PC-9 (cell line): Measurements from ENCODE around the gene PABPN1L. TPM values are rescaled to one million over a fixed set of nuclear protein-coding genes. Genes with fewer than 3 reads are reported as not detected.

Experiments used
- BruUV-seq: library from RNA; stranded (reverse); fragments of 400-500 nt; replicated peaks from 2 replicates; lab custom pipeline; 2021; lab: Mats Ljungman, UMichigan
- CTCF ChIA-PET: fragments of 300-600 bp; sonication (Branson Sonifier 250); formaldehyde crosslinking; loops from one replicate; lab custom pipeline; 2022; ENCODE audit warnings: antibody characterized with exemption; lab: Charles Lee
- POLR2A ChIA-PET: fragments of 300-600 bp; sonication (Branson Sonifier 250); formaldehyde crosslinking; loops from one replicate; lab custom pipeline; 2022; ENCODE audit warnings: antibody characterized with exemption; ENCODE audit not compliant: unreplicated experiment; lab: Charles Lee
- DNase-seq, 2 experiments: peaks; one replicate each; pipeline versions ENCODE4 v3.0.0 to v3.0.0-alpha.2; 2015 to 2022; ENCODE audit warnings: mixed read lengths in 1 of 2
- H2AFZ ChIP-seq: fragments of 200-600 bp; sonication (generic); 2 replicates; pipeline ENCODE4 v1.8.1; 2017; ENCODE audit warnings: antibody characterized with exemption
- H3F3A ChIP-seq: fragments of 200-600 bp; sonication (generic); 2 replicates; pipeline ENCODE4 v1.8.1; 2017; ENCODE audit warnings: antibody characterized with exemption, mild to moderate bottlenecking, low read depth; ENCODE audit not compliant: insufficient read depth
- H3K27ac ChIP-seq: fragments of 200-600 bp; sonication (generic); 2 replicates; pipeline ENCODE4 v1.6.1; 2016; ENCODE audit warnings: mixed run types
- H3K27me3 ChIP-seq: fragments of 200-600 bp; sonication (generic); 2 replicates; pipeline ENCODE4 v1.6.1; 2016; ENCODE audit warnings: low read depth, mixed run types; ENCODE audit not compliant: insufficient read depth
- H3K36me3 ChIP-seq: fragments of 200-600 bp; sonication (generic); 2 replicates; pipeline ENCODE4 v1.6.1; 2016; ENCODE audit warnings: low read depth, mixed run types
- H3K4me1 ChIP-seq: fragments of 200-600 bp; sonication (generic); replicated peaks from 2 replicates; pipeline ENCODE4 v1.6.1; 2016; ENCODE audit warnings: mixed run types; ENCODE audit not compliant: insufficient read depth
- H3K4me2 ChIP-seq: fragments of 200-600 bp; sonication (generic); 2 replicates; pipeline ENCODE4 v1.6.1; 2017; ENCODE audit warnings: mixed run types
- H3K4me3 ChIP-seq: fragments of 200-600 bp; sonication (generic); 2 replicates; pipeline ENCODE4 v1.6.1; 2016; ENCODE audit warnings: mixed run types
- H3K79me2 ChIP-seq: fragments of 200-600 bp; sonication (generic); 2 replicates; pipeline ENCODE4 v1.6.1; 2017; ENCODE audit warnings: low read depth, mixed run types
- H3K9me2 ChIP-seq: fragments of 200-600 bp; sonication (generic); 2 replicates; pipeline ENCODE4 v1.8.1; 2017; ENCODE audit warnings: mild to moderate bottlenecking; ENCODE audit not compliant: insufficient read depth
- H3K9me3 ChIP-seq: fragments of 200-600 bp; sonication (generic); 2 replicates; pipeline ENCODE4 v1.8.1; 2016; ENCODE audit warnings: low read depth; ENCODE audit not compliant: insufficient read depth
- H4K20me1 ChIP-seq: fragments of 200-600 bp; sonication (generic); 2 replicates; pipeline ENCODE4 v1.8.1; 2017; ENCODE audit not compliant: insufficient read depth
- CTCF ChIP-seq: fragments of 200-600 bp; sonication (generic); conservative IDR thresholded peaks from 2 replicates; pipeline ENCODE4 v1.6.1; 2017; ENCODE audit warnings: mixed run types, antibody characterized with exemption, mild to moderate bottlenecking, moderate library complexity
- EZH2 ChIP-seq: fragments of 200-600 bp; sonication (generic); IDR thresholded peaks from 2 replicates; pipeline ENCODE4 v1.8.0; 2017; ENCODE audit warnings: antibody characterized with exemption, low read depth
- intact Hi-C: fragments of 100-400 bp; cut with micrococcal nuclease; formaldehyde crosslinking; loops from one replicate; pipeline ENCODE4 v1.10.0; 2022; ENCODE audit not compliant: unreplicated experiment
- total RNA-seq: library from RNA; stranded (reverse); gene quantifications from 2 replicates; pipeline ENCODE4 v1.2.3, GENCODE V29; 2021

PABPN1L gene
- total RNA-seq, 1 experiment from 2014 or later = not detected

- CTCF ChIA-PET = no interaction called here
These were observed 2.7 kb upstream of the PABPN1L start for GRCh38 chr16:88868974-88869672.

GRCh38 chr16:88867581-88868246 lies 1.3 kb upstream of the PABPN1L start:
- H3K9me2 ChIP-seq = no peaks in the 10 kb centered on the region
- H3F3A ChIP-seq = no peaks in the 10 kb centered on the region
- H4K20me1 ChIP-seq = no peaks in the 10 kb centered on the region
- intact Hi-C loops = no loop called here
- no peak overlapping the region for H3K4me3 ChIP-seq
- no peak overlapping the region for H3K27ac ChIP-seq
- no TSS peak for BruUV-seq
- H3K79me2 ChIP-seq = no peaks in the 10 kb centered on the region
- CTCF ChIA-PET = no interaction called here
- POLR2A ChIA-PET = no interaction called here
- TF ChIP-seq EZH2 = no peak
- no peak for TF ChIP-seq CTCF
- no peaks in the 10 kb centered on the region for H3K36me3 ChIP-seq
- H2AFZ ChIP-seq = no peak overlapping the region
- H3K27me3 ChIP-seq = peaks cover 56% of the 10 kb centered on the region
- H3K4me1 ChIP-seq = no peaks in the 10 kb centered on the region
- H3K9me3 ChIP-seq = no peaks in the 10 kb centered on the region
- no peak overlapping the region for H3K4me2 ChIP-seq
- DNase-seq = no peak

More at GRCh38 chr16:88868974-88869672, 2.7 kb upstream of the PABPN1L start:
- H3K4me1 ChIP-seq = no peaks in the 10 kb centered on the region
- no peak overlapping the region for H3K4me2 ChIP-seq
- no peaks in the 10 kb centered on the region for H3K79me2 ChIP-seq
- H4K20me1 ChIP-seq = no peaks in the 10 kb centered on the region
- no peak overlapping the region for H2AFZ ChIP-seq
- H3K36me3 ChIP-seq = no peaks in the 10 kb centered on the region
- BruUV-seq = no TSS peak
- H3F3A ChIP-seq = no peaks in the 10 kb centered on the region
- H3K27me3 ChIP-seq = peaks cover 70% of the 10 kb centered on the region
- H3K4me3 ChIP-seq = no peak overlapping the region
- H3K9me2 ChIP-seq = no peaks in the 10 kb centered on the region
- TF ChIP-seq CTCF = no peak
- intact Hi-C loops = no loop called here
- POLR2A ChIA-PET = no interaction called here
- no peaks in the 10 kb centered on the region for H3K9me3 ChIP-seq
- H3K27ac ChIP-seq = no peak overlapping the region
- no peak for DNase-seq

- no peaks in the 10 kb centered on the region for H3K36me3 ChIP-seq
- H3K27me3 ChIP-seq = peaks cover 39% of the 10 kb centered on the region
- H3F3A ChIP-seq = no peaks in the 10 kb centered on the region
- no TSS peak for BruUV-seq
- H3K4me1 ChIP-seq = no peaks in the 10 kb centered on the region
- intact Hi-C loops = no loop called here
- H4K20me1 ChIP-seq = no peaks in the 10 kb centered on the region
- H3K4me2 ChIP-seq = no peak overlapping the region
- H3K79me2 ChIP-seq = no peaks in the 10 kb centered on the region
- no peaks in the 10 kb centered on the region for H3K9me2 ChIP-seq
- no peak overlapping the region for H3K4me3 ChIP-seq
- H3K9me3 ChIP-seq = no peaks in the 10 kb centered on the region
- ChIA-PET CTCF (no interaction called here), POLR2A (no interaction called here)
- TF ChIP-seq EZH2 = no peak
- no peak for TF ChIP-seq CTCF
- H3K27ac ChIP-seq = no peak overlapping the region
- no peak overlapping the region for H2AFZ ChIP-seq
- no peak for DNase-seq
These were observed 718 bp downstream of the PABPN1L start for GRCh38 chr16:88865742-88866141.
